Hematopoietic multipotent progenitor cell treated with erythropoietin and hydrocortisone succinate and interleukin-3 and kit ligand, for 17 days (in vitro differentiated cells): ENCODE results near the gene OPN5.
"Not testable (repeated sequence)": the region's sequence is repeated elsewhere in the genome, so short reads cannot be mapped to it uniquely, and the experiment has no call there.

Experiments
- DNase-seq: peaks from one replicate; pipeline ENCODE4 v3.0.0-alpha.2; 2015; ENCODE audit warnings: low spot score

Gene OPN5, protein sequence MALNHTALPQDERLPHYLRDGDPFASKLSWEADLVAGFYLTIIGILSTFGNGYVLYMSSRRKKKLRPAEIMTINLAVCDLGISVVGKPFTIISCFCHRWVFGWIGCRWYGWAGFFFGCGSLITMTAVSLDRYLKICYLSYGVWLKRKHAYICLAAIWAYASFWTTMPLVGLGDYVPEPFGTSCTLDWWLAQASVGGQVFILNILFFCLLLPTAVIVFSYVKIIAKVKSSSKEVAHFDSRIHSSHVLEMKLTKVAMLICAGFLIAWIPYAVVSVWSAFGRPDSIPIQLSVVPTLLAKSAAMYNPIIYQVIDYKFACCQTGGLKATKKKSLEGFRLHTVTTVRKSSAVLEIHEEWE

DNA sequence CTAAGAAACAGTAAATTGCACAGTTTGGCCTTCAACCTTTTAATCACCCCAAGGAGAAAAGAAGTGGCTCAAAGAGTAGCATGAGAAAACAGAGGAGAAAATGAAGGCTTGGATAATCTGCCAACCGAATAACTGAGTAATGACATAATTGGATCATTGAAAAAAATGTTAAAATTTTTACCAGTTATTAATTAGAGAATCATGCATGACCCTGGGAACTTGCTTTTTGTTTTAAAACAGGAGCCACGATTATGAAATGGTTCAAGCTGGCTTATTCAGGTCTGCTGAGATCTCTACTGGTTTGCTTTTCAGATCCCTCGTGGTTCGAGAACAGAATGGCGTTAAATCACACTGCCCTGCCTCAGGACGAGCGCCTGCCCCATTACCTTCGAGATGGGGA is at the start of gene OPN5:
Gene OPN5, plus strand, starts transcription at position 301 of the 400 bp plus-strand sequence. Its CDS starts 35 bp downstream, at position 336.
- DNase-seq: no peak

GRCh38 chr6:47733879-47734558 is 47.8 kb upstream of the OPN5 start:
- peak; percentile 19 for DNase-seq

- DNase-seq: no peak
Measured at GRCh38 chr6:47734831-47735481, 46.9 kb upstream of the OPN5 start.

- no peak for DNase-seq
Measured at GRCh38 chr6:47736083-47736700, 45.6 kb upstream of the OPN5 start.

GRCh38 chr6:47737406-47737805 is 44.4 kb upstream of the OPN5 start:
- DNase-seq: no peak

GRCh38 chr6:47740714-47741113 is 41.1 kb upstream of the OPN5 start:
- no peak for DNase-seq

GRCh38 chr6:47741807-47742206 is 40.0 kb upstream of the OPN5 start:
- no peak for DNase-seq

- no peak for DNase-seq
Measured at GRCh38 chr6:47743744-47744143, 38.1 kb upstream of the OPN5 start.

GRCh38 chr6:47745269-47745668 is 36.6 kb upstream of the OPN5 start:
- DNase-seq: not testable (repeated sequence)

DNA sequence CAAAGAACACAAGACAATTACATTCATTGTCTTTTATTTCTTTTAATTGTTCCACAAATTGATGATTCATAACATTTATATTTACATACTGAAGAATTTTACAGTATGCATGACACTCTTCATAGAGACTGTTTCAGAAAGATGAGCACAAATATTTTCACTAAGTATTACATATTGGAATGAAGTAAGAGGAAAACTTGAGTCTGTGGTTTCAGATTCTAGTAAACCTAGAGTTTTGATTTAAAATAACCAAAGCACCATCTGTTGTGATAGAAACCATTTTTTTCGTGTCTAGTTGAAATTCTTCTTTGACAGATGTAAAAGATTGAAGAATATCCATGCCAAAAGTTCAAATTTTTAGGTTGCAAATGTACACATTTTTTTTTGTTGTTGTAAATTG is 32.1 kb upstream of the OPN5 start:
- DNase-seq: no peak

- no peak for DNase-seq
Measured at GRCh38 chr6:47752801-47753200, 29.0 kb upstream of the OPN5 start.

GRCh38 chr6:47759364-47759763 is 22.5 kb upstream of the OPN5 start:
- no peak for DNase-seq

DNA sequence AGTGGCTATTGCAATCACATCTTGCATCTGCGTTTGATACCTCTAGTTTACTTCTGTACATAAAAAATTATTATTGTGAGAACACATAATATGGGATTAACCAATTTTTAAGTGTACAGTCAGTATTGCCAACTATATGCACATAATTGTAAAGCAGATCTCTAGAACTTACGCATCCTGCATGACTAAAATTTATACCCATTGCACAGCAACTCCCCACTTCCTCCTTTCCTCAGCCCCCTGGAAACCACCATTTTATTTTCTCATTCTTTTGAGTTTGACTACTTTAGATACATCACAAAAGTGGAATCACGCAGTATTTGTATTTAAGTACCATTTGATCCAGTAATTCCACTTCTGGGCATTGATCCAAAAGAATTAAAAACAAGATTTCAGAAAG is 19.3 kb upstream of the OPN5 start:
- DNase-seq: no peak

- DNase-seq: no peak
Measured at GRCh38 chr6:47766445-47766844, 15.4 kb upstream of the OPN5 start.

DNA sequence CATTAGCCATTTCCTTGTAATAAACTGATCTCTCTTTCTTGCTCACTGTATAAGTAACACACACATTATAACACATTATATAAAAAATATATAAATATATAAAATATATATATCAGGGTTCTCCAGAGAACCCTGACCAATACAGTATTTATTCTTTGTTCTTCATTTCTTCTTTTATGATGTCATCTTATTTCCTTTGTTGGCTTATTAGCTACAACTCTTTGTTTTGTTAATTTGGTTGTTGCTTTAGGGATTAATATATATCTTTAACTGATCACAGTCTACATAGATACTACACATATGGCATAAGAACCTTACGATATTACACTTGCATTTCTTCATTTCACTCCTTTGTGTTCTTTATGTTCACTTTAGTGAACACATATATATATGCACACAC is 14.7 kb upstream of the OPN5 start:
- no peak for DNase-seq

- no peak for DNase-seq
Measured at GRCh38 chr6:47769982-47770381, 11.8 kb upstream of the OPN5 start.

DNA sequence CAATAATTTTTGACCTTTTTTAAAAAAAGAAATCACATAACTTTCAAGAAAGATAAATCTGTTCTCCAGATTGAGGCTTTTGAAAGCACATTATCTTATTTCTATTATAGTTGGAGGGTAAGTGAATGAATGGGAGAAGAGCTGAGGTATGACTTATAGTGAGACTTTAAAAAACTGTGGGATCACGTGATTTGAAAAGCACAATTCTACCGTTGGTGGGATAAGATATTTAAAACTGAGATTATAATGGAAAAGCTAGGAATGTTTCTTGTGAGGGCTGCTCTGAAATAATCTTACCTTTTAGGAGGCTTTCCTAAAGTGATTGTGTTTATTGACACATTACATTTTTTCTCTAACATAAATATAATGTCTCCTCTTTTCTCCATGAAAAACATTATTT is 9.5 kb upstream of the OPN5 start:
- no peak for DNase-seq

DNA sequence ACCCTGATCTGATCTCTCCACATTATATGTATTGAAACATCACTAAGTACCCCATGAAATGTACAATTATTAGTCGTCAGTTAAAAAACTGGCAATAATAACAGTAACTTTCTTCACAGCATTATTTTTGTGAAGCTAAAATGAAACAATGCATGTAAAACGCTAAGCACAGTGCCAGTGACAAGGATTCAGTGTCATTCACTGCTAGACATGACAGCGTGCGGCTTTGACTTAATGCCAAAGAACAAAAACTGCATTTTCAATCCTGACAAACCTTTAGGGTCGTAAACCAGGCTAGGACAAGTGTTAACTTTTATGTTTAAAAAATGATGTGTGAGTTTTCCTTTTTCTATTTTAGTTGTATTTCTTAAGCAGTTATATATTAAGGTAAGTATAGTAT is 8.8 kb upstream of the OPN5 start:
- DNase-seq: no peak

- DNase-seq: peak; percentile 28
Measured at GRCh38 chr6:47780510-47781356, 1.1 kb upstream of the OPN5 start.

- no peak for DNase-seq
Measured at GRCh38 chr6:47785182-47785581, 3.4 kb downstream of the OPN5 start.

DNA sequence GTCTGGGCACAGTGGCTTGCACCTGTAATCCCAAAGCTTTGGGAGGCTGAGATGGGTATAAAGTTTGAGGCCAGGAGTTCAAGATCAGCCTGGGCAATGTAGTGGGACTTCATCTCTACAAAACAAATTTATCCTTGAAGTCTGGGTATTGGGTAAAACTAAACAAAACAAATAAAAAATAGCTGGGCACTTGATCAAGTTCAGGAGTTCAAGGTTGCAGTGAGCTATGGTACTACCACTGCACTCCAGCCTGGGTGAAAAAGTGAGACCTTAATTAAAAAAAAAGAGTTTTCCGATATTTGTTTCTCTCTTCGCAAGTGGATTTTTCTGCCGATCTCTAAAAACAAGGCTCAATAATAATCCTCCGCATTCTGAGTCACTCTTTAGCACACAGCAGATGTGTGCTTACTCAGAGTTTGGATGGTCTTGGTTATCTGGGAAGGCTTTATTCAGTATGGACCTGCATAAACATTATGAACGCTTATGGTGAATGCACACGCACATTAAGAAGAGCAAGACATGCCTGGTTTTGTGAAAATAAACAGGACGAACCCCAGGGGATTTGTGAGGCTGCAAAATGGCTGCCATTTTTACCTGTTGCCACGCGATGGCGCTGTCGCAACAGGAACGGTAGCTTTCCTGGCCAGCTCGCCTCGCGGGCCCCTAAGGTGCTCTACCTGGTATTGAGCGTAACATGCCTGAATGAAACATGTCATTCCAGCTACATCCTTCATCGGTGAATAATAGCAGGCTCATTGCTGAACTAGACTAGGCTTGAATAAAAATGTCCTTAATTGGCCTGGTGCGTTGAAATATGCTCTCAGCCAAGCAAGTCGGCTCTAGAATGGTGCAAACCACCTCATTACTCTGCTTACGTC is 6.0 kb downstream of the OPN5 start:
- peak; percentile 41 for DNase-seq
